HFFc6 (cell line): Measurements from ENCODE around the gene IGFBPL1. TPM values are rescaled to one million over a fixed set of nuclear protein-coding genes. Genes with fewer than 3 reads are reported as not detected.
"Not testable (repeated sequence)": the region's sequence is repeated elsewhere in the genome, so short reads cannot be mapped to it uniquely, and the experiment has no call there.

Experiments used
- DNase-seq: peaks from one replicate; pipeline ENCODE4 v3.0.0-alpha.2; 2018
- H3K27ac Mint-ChIP-seq: 2 replicates; pipeline ENCODE4 v1.8.0; 2020; ENCODE audit warnings: mild to moderate bottlenecking, mixed read lengths
- H3K27me3 Mint-ChIP-seq: 2 replicates; pipeline ENCODE4 v1.8.0; 2021; ENCODE audit warnings: mild to moderate bottlenecking, moderate library complexity, mixed read lengths; ENCODE audit not compliant: insufficient read depth
- H3K36me3 Mint-ChIP-seq: 2 replicates; pipeline ENCODE4 v1.8.0; 2021; ENCODE audit warnings: low read depth, mixed read lengths
- H3K4me1 Mint-ChIP-seq: 2 replicates; pipeline ENCODE4 v1.8.0; 2020; ENCODE audit warnings: low read depth, mixed read lengths
- H3K4me3 Mint-ChIP-seq: 2 replicates; pipeline ENCODE4 v1.8.0; 2020; ENCODE audit warnings: mild to moderate bottlenecking, moderate library complexity, mixed read lengths
- H3K9me3 Mint-ChIP-seq: 2 replicates; pipeline ENCODE4 v1.8.0; 2020; ENCODE audit warnings: mild to moderate bottlenecking, mixed read lengths
- CTCF ChIP-seq: fragments of 200-600 bp; sonication (generic); IDR thresholded peaks from 2 replicates; pipeline ENCODE4 v1.5.0; 2021; ENCODE audit warnings: antibody characterized with exemption, mild to moderate bottlenecking
- long read RNA-seq: library from polyadenylated mRNA; unstranded; transcript quantifications from one replicate; pipeline ENCODE4 v2.0.0, GENCODE V29; 2019
- total RNA-seq, 6 experiments: library from RNA; stranded (reverse); fragmentation: NEBNext Ultra II Directional; extraction: Animal tissue kit (Norgen Biotek cat#: 25700); gene quantifications; 2 replicates in 1 of 6; 3 replicates in 5 of 6; pipeline ENCODE4 v1.2.3, GENCODE V29; 2021

Gene IGFBPL1
- not detected for total RNA-seq
- long read RNA-seq: 0 reads

DNA sequence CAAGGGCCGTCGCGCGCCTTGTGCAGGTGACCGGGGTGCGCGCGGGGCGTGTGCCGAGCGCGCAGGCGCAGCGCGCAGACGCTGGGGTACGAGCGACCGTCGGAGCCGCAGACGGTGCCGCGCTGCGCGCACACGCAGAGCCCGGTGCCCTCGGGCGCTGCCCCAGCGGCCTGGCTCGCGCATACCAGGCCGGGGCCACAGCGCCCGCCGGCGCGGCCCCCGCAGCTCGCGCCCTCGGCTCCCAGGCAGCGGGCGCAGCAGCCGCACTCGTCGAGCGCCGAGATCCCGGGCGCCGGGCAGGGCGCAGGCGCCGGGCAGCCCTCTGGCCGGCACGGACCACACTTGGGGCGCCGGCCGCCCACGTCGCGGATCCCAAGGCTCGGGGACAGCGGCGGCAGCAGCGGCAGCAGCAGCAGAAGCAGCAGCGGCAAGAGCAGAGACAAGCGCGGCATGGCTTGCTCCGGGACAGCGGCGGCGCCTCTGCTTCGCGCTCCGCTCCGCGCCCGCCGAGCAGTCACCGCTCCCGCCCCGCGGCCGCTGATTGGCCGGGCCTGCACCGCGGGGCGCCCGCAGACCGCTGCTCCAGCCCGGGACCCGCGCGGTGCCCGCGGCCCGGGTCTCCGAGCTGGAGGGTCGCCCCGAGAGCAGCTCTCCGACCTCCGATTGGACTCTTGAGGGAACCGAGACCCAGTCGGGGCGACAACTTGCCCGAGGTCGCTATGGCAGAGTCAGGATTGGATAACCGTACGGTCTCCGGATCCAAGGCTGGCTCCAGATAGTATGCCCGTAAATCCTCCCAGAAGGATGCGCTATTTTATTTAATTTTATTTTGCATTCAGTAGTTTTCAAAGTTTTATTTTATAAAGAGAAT lies at the start of gene IGFBPL1:
TSS of gene IGFBPL1 (minus strand) at position 482 of the 871 bp plus-strand sequence. CDS start at position 452, 30 bp downstream.
- Mint-ChIP-seq H3K4me3 (no peak within 1 kb of the TSS), H3K4me1 (no peaks in the 10 kb centered on the region), H3K27ac (no peak within 1 kb of the TSS), H3K27me3 (peaks cover 53% of the 10 kb centered on the region), H3K36me3 (no peaks in the 10 kb centered on the region), H3K9me3 (no peaks in the 10 kb centered on the region)
- no peak for TF ChIP-seq CTCF
- DNase-seq: no peak

GRCh38 chr9:38472583-38473249 lies 48.5 kb upstream of the IGFBPL1 start:
- not testable (repeated sequence) for H3K27me3 Mint-ChIP-seq, H3K9me3 Mint-ChIP-seq, H3K27ac Mint-ChIP-seq, H3K4me1 Mint-ChIP-seq, H3K36me3 Mint-ChIP-seq, DNase-seq, H3K4me3 Mint-ChIP-seq

DNA sequence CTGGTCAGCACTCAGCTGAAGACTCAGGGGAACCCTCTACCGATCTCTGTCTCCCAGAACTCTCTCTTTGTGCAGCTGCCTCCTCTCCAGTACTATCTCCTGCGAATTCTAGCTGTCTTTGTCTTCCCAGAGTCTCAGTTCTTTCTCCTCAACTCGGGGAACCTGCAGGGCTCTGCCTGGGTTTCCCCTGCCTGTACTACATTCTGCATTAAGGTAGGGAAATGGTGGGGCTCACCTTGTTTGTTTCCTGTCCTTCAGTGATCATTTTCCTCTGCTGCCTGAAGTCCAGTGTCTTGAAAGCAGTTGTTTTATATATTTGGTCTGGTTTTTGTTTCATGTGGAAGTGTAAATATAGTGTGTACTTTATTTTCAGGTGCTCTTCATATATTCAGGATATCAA lies 43.1 kb upstream of the IGFBPL1 start:
- DNase-seq: no peak
- TF ChIP-seq CTCF: no peak
- no peaks in the 10 kb centered on the region; the same call in 1 of the 2 replicates for H3K36me3 Mint-ChIP-seq
- H3K27ac Mint-ChIP-seq: no peak overlapping the region
- no peaks in the 10 kb centered on the region for H3K4me1 Mint-ChIP-seq
- H3K4me3 Mint-ChIP-seq: no peak overlapping the region
- no peaks in the 10 kb centered on the region for H3K9me3 Mint-ChIP-seq
- peaks cover 5% of the 10 kb centered on the region for H3K27me3 Mint-ChIP-seq

DNA sequence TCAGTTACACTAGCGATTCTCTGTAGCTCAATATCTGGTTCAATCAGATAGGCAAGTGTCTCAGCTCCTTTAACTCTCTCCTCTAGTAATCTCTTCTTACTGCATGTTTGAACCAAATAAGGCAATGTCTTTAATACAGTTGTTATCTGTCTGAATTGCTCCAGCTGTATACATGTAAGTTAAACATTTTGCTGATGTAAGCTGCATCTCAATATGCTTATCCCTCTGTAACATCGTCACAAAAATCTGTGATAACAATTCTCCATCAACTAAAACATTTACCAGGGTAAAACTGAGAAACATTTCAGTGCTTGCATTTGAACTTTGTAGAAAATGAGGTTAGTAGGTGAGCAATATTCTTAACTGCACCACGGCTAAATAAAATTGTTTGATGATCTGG lies 29.6 kb upstream of the IGFBPL1 start:
- no peaks in the 10 kb centered on the region for H3K4me1 Mint-ChIP-seq
- H3K27ac Mint-ChIP-seq: no peak overlapping the region
- no peak overlapping the region for H3K4me3 Mint-ChIP-seq
- DNase-seq: no peak
- no peak for TF ChIP-seq CTCF
- peaks cover 7% of the 10 kb centered on the region for H3K27me3 Mint-ChIP-seq
- no peaks in the 10 kb centered on the region for H3K36me3 Mint-ChIP-seq
- peaks cover 16% of the 10 kb centered on the region; the same call in 1 of the 2 replicates for H3K9me3 Mint-ChIP-seq

- no peaks in the 10 kb centered on the region for H3K4me1 Mint-ChIP-seq
- H3K4me3 Mint-ChIP-seq: no peak overlapping the region
- peaks cover 16% of the 10 kb centered on the region; the same call in 1 of the 2 replicates for H3K9me3 Mint-ChIP-seq
- no peak for TF ChIP-seq CTCF
- peaks cover 5% of the 10 kb centered on the region; the same call in 1 of the 2 replicates for H3K27me3 Mint-ChIP-seq
- H3K36me3 Mint-ChIP-seq: no peaks in the 10 kb centered on the region
- H3K27ac Mint-ChIP-seq: no peak overlapping the region
- DNase-seq: no peak
Measured at GRCh38 chr9:38451162-38451561, 26.9 kb upstream of the IGFBPL1 start.

DNA sequence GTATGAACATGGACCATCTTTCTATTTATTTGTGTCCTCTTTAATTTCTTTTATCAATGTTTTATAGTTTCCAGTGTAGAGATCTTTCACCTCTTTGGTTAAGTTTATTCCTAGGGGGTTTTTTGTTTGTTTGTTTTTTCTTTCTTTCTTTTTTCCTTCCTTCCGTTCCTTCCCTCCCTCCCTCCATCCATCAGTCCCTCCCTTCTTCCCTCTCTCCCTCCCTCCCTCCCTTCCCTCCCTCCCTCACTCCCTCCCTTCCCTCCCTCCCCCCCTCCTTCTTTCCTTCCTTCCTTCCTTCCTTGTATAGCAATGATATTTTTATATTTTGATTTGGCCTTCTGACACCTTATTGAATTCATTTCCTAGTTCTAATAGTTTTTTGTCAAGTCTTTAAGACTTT lies 23.4 kb upstream of the IGFBPL1 start:
- Mint-ChIP-seq H3K27me3 (peaks cover 9% of the 10 kb centered on the region), H3K4me3 (no peak overlapping the region), H3K36me3 (no peaks in the 10 kb centered on the region), H3K4me1 (peaks cover 7% of the 10 kb centered on the region; the same call in 1 of the 2 replicates), H3K9me3 (peaks cover 16% of the 10 kb centered on the region; the same call in 1 of the 2 replicates), H3K27ac (no peak overlapping the region)
- DNase-seq: no peak
- no peak for TF ChIP-seq CTCF
